HCT116 (cell line): ENCODE data around the gene TNS3. TPM values are rescaled to one million over a fixed set of nuclear protein-coding genes. Genes with fewer than 3 reads are reported as not detected.

Experiments
- ATAC-seq: fragments of 200-7000 bp; cut with Tn5 transposase; 2 replicates; pipeline ENCODE4 v1.9.1; 2020; ENCODE audit warnings: mild to moderate bottlenecking, moderate library complexity
- BruUV-seq: library from RNA; stranded (reverse); fragments of 400-500 nt; replicated peaks from 2 replicates; lab custom pipeline; 2021; lab: Mats Ljungman, UMichigan
- CTCF ChIA-PET: fragments of 300-600 bp; sonication (Branson Sonifier 250); formaldehyde crosslinking; loops from one replicate; lab custom pipeline; 2021; ENCODE audit warnings: antibody characterized with exemption; lab: Charles Lee
- POLR2A ChIA-PET: fragments of 300-600, 350-600 bp; sonication (Branson Sonifier 250); formaldehyde crosslinking; loops from one replicate; lab custom pipeline; 2021; ENCODE audit warnings: antibody characterized with exemption; lab: Charles Lee
- RAD21 ChIA-PET, 2 experiments: fragments of 300-600 bp; sonication (Branson Sonifier 250); formaldehyde crosslinking; loops; one replicate each; lab custom pipeline; 2023; ENCODE audit warnings: low total read pairs in 2 of 2; ENCODE audit not compliant: uncharacterized antibody in 2 of 2, unreplicated experiment in 2 of 2, low non-redundant PET in 1 of 2; lab: Charles Lee
- DNase-seq: peaks from one replicate; pipeline ENCODE4 v3.0.0-alpha.2; 2010; ENCODE audit warnings: low read depth, low spot score
- H2AFZ ChIP-seq: fragments of 200-600 bp; shearing (Covaris generic), sonication (generic); 2 replicates; pipeline ENCODE4 v1.6.1; 2017; ENCODE audit warnings: low read depth, mixed run types, mixed read lengths, antibody characterized with exemption, low read length; ENCODE audit not compliant: poor library complexity, severe bottlenecking
- H3K27ac ChIP-seq: 2 replicates; pipeline ENCODE4 v1.5.1; 2012; ENCODE audit warnings: low read depth, low read length
- H3K27me3 ChIP-seq: fragments of 200-600 bp; sonication (generic); 2 replicates; pipeline ENCODE4 v1.6.1; 2016; ENCODE audit warnings: mixed run types, low read length, mixed read lengths; ENCODE audit not compliant: insufficient read depth
- H3K36me3 ChIP-seq, 2 experiments: fragments of 200-500 bp in 1 of 2; fragments of 200-600 bp in 1 of 2; sonication (Bioruptor generic) in 1 of 2; sonication (generic) in 1 of 2; 2 replicates each; pipeline versions ENCODE4 v1.5.1 to v1.6.1; 2014 to 2016; ENCODE audit warnings: low read length in 2 of 2, inconsistent platforms in 1 of 2, mixed read lengths in 1 of 2, mixed run types in 1 of 2; ENCODE audit not compliant: insufficient read depth in 2 of 2, control insufficient read depth in 1 of 2
- H3K4me1 ChIP-seq, 2 experiments: fragments of 200-600 bp in 1 of 2; sonication (generic) in 1 of 2; 2 replicates each; pipeline versions ENCODE4 v1.5.1 to v1.6.1; 2012 to 2017; ENCODE audit warnings: low read length in 2 of 2, inconsistent platforms in 1 of 2, mild to moderate bottlenecking in 1 of 2, mixed read lengths in 1 of 2, mixed run types in 1 of 2, moderate library complexity in 1 of 2; ENCODE audit not compliant: insufficient read depth in 2 of 2, control insufficient read depth in 1 of 2
- H3K4me2 ChIP-seq: fragments of 200-600 bp; sonication (generic); 2 replicates; pipeline ENCODE4 v1.6.1; 2017; ENCODE audit warnings: mixed run types, low read length, mixed read lengths
- H3K4me3 ChIP-seq, 2 experiments: fragments of 200-600 bp in 1 of 2; sonication (generic) in 1 of 2; replicated peaks in 1 of 2; 2 replicates each; pipeline ENCODE4 v1.5.1; 2011 to 2016; ENCODE audit warnings: low read length in 2 of 2, control low read depth in 1 of 2, low read depth in 1 of 2, mild to moderate bottlenecking in 1 of 2, mixed read lengths in 1 of 2, mixed run types in 1 of 2
- H3K79me2 ChIP-seq: fragments of 200-600 bp; sonication (generic); 2 replicates; pipeline ENCODE4 v1.6.1; 2017; ENCODE audit warnings: mild to moderate bottlenecking, mixed run types, low read length, moderate library complexity, mixed read lengths; ENCODE audit not compliant: insufficient read depth
- H3K9ac ChIP-seq: fragments of 200-600 bp; sonication (generic); 2 replicates; pipeline ENCODE4 v1.6.1; 2016; ENCODE audit warnings: low read length, mixed read lengths
- H3K9me2 ChIP-seq: fragments of 200-600 bp; sonication (generic), shearing (Covaris generic); 2 replicates; pipeline ENCODE4 v1.6.1; 2017; ENCODE audit warnings: mixed run types, mild to moderate bottlenecking, moderate library complexity; ENCODE audit not compliant: insufficient read depth
- H3K9me3 ChIP-seq, 2 experiments: fragments of 200-500 bp in 1 of 2; fragments of 200-600 bp in 1 of 2; sonication (Bioruptor generic) in 1 of 2; sonication (generic) in 1 of 2; 2 replicates each; pipeline ENCODE4 v1.6.1; 2014 to 2017; ENCODE audit warnings: low read length in 2 of 2, mixed read lengths in 2 of 2, inconsistent platforms in 1 of 2, low read depth in 1 of 2, mild to moderate bottlenecking in 1 of 2, mixed run types in 1 of 2, moderate library complexity in 1 of 2; ENCODE audit not compliant: control insufficient read depth in 1 of 2, insufficient read depth in 1 of 2
- H4K20me1 ChIP-seq: fragments of 200-600 bp; sonication (generic), shearing (Covaris generic); 2 replicates; pipeline ENCODE4 v1.6.1; 2017; ENCODE audit warnings: mixed run types, mild to moderate bottlenecking, moderate library complexity; ENCODE audit not compliant: insufficient read depth
- EGR1 ChIP-seq: IDR thresholded peaks from 2 replicates; pipeline ENCODE4 v1.6.1; 2012; ENCODE audit warnings: low read depth
- EZH2 ChIP-seq: fragments of 200-600 bp; sonication (generic); IDR thresholded peaks from 2 replicates; pipeline ENCODE4 v1.6.1; 2017; ENCODE audit warnings: antibody characterized with exemption, mixed run types
- RAD21 ChIP-seq: IDR thresholded peaks from 2 replicates; pipeline ENCODE4 v1.6.1; 2012; ENCODE audit warnings: low read depth, mild to moderate bottlenecking
- SIN3A ChIP-seq: IDR thresholded peaks from 2 replicates; pipeline ENCODE4 v1.6.1; 2012; ENCODE audit warnings: low read depth
- SRF ChIP-seq: IDR thresholded peaks from 2 replicates; pipeline ENCODE4 v1.6.1; 2012; ENCODE audit warnings: low read depth
- TCF7L2 ChIP-seq: IDR thresholded peaks from 2 replicates; pipeline ENCODE4 v1.7.0; 2011; ENCODE audit warnings: borderline replicate concordance, inconsistent platforms; ENCODE audit not compliant: insufficient read depth, insufficient read length; ENCODE audit errors: extremely low read depth
- YY1 ChIP-seq: IDR thresholded peaks from 2 replicates; pipeline ENCODE4 v1.6.1; 2011; ENCODE audit warnings: low read length, low read depth, moderate library complexity, mild to moderate bottlenecking; ENCODE audit not compliant: insufficient replicate concordance; ENCODE audit errors: extremely low read depth
- ZNF274 ChIP-seq: fragments of 200-500 bp; sonication (Bioruptor generic); IDR thresholded peaks from 2 replicates; pipeline ENCODE4 v1.6.1; 2014; ENCODE audit warnings: mild to moderate bottlenecking, low read depth, low read length, inconsistent platforms
- intact Hi-C: fragments of 100-400 bp; cut with micrococcal nuclease; formaldehyde crosslinking; loops from 2 replicates; pipeline ENCODE4 v1.10.0; 2022
- total RNA-seq: library from RNA; stranded (reverse); gene quantifications from one replicate; pipeline ENCODE4 v1.2.1, GENCODE V29; 2021; ENCODE audit not compliant: unreplicated experiment
- TF ChIP-seq, protein P1 (sequence below): IDR thresholded peaks from 2 replicates; pipeline ENCODE4 v1.6.1; 2012
- TF ChIP-seq, protein P2 (sequence below): IDR thresholded peaks from 2 replicates; pipeline ENCODE4 v1.6.1; 2012
- TF ChIP-seq, protein P3 (sequence below): IDR thresholded peaks from 2 replicates; pipeline ENCODE4 v1.6.1; 2011; ENCODE audit warnings: mild to moderate bottlenecking, low read length, moderate library complexity; ENCODE audit not compliant: insufficient replicate concordance; ENCODE audit errors: extremely low read depth

TNS3 gene
- total RNA-seq, 1 experiment from 2014 or later, result 9.1 TPM

DNA sequence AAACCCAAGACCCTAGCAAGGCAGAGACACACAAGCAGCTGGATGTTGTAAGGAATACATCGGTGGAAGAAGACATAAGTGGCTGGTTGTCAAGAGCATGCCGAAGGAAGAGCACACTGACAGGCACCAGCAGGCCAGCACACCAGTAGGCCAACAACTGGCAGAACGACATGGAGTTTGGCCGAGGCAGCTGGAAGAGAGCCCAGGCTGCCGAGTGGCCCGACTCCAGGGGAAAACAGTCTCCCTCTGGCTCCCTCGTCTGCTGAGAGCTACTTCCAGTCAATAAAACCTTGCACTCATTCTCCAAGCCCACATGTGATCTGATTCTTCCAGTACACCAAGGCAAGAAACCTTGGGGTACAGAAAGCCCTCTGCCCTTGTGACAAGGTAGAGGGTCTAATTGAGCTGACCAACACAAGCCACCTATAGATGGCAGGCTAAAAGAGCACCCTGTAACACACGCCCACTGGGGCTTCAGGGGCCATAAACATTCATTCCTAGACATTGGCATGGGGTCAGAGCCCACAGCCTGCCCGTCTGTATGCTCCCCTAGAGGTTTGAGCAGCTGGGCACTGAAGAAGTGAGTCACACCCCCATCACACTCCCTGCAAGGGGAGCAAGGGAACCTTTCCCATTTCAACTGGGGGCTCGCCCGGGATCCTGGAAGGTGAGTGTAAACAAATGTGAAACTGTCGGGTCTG, 14.7 kb upstream of the TNS3 start:
- Histone ChIP-seq H3K27ac (no peak overlapping the region), H3K4me1 (peaks cover 7 to 15% of the 10 kb centered on the region in 2 experiments; a peak in 3 of 4 replicates), H3K27me3 (no peaks in the 10 kb centered on the region), H3K9me3 (no peaks in the 10 kb centered on the region), H4K20me1 (no peaks in the 10 kb centered on the region), H3K9me2 (no peaks in the 10 kb centered on the region), H3K9ac (no peak overlapping the region), H3K79me2 (no peaks in the 10 kb centered on the region), H2AFZ (no peak overlapping the region), H3K36me3 (no peaks in the 10 kb centered on the region), H3K4me3 (no peak overlapping the region), H3K4me2 (no peak overlapping the region)
- ChIA-PET CTCF (no interaction called here), POLR2A (no interaction called here), RAD21 (no interaction called here)
- no TSS peak for BruUV-seq
- intact Hi-C loops, result no loop called here
- DNase-seq, result no peak
- peak; percentile 43; the same call in 1 of the 2 replicates for ATAC-seq
- TF ChIP-seq EZH2, result no peak
- no peak for TF ChIP-seq EGR1
- TF ChIP-seq, protein P1, sequence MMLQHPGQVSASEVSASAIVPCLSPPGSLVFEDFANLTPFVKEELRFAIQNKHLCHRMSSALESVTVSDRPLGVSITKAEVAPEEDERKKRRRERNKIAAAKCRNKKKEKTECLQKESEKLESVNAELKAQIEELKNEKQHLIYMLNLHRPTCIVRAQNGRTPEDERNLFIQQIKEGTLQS, result no peak
- no peak for TF ChIP-seq ZNF274
- TF ChIP-seq, protein P2, sequence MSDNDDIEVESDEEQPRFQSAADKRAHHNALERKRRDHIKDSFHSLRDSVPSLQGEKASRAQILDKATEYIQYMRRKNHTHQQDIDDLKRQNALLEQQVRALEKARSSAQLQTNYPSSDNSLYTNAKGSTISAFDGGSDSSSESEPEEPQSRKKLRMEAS, result no peak
- TF ChIP-seq SRF, result no peak
- no peak for TF ChIP-seq YY1
- TF ChIP-seq, protein P3, sequence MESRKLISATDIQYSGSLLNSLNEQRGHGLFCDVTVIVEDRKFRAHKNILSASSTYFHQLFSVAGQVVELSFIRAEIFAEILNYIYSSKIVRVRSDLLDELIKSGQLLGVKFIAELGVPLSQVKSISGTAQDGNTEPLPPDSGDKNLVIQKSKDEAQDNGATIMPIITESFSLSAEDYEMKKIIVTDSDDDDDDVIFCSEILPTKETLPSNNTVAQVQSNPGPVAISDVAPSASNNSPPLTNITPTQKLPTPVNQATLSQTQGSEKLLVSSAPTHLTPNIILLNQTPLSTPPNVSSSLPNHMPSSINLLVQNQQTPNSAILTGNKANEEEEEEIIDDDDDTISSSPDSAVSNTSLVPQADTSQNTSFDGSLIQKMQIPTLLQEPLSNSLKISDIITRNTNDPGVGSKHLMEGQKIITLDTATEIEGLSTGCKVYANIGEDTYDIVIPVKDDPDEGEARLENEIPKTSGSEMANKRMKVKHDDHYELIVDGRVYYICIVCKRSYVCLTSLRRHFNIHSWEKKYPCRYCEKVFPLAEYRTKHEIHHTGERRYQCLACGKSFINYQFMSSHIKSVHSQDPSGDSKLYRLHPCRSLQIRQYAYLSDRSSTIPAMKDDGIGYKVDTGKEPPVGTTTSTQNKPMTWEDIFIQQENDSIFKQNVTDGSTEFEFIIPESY, result no peak
- TF ChIP-seq TCF7L2, result no peak
- TF ChIP-seq SIN3A, result no peak
- TF ChIP-seq RAD21, result no peak
